Hepatocyte (in vitro differentiated cells): Measurements from ENCODE around the gene TMPRSS2. TPM values are rescaled to one million over a fixed set of nuclear protein-coding genes. Genes with fewer than 3 reads are reported as not detected.
"Not testable (repeated sequence)": the region's sequence is repeated elsewhere in the genome, so short reads cannot be mapped to it uniquely, and the experiment has no call there.

ENCODE experiments used
- DNase-seq: peaks from one replicate; pipeline ENCODE4 v3.0.0-alpha.2; 2016; ENCODE audit warnings: low spot score
- H2AFZ ChIP-seq: fragments of 200-600 bp; sonication (generic); 2 replicates; pipeline ENCODE4 v1.6.0; 2016; ENCODE audit warnings: antibody characterized with exemption, mild to moderate bottlenecking
- H3K27ac ChIP-seq: fragments of 200-600 bp; sonication (generic); 2 replicates; pipeline ENCODE4 v1.5.1; 2016; ENCODE audit warnings: mild to moderate bottlenecking
- H3K27me3 ChIP-seq: fragments of 200-600 bp; sonication (generic); 2 replicates; pipeline ENCODE4 v1.6.1; 2016
- H3K36me3 ChIP-seq: fragments of 200-600 bp; sonication (generic); replicated peaks from 2 replicates; pipeline ENCODE4 v1.5.1; 2016; ENCODE audit warnings: low read depth; ENCODE audit not compliant: insufficient read depth
- H3K4me1 ChIP-seq: fragments of 200-600 bp; sonication (generic); 2 replicates; pipeline ENCODE4 v1.5.1; 2016; ENCODE audit warnings: mild to moderate bottlenecking, moderate library complexity; ENCODE audit not compliant: insufficient read depth
- H3K4me2 ChIP-seq: fragments of 200-600 bp; sonication (generic); 2 replicates; pipeline ENCODE4 v1.6.0; 2016
- H3K4me3 ChIP-seq: fragments of 200-600 bp; sonication (generic); 2 replicates; pipeline ENCODE4 v1.5.1; 2016; ENCODE audit warnings: mild to moderate bottlenecking
- H3K79me2 ChIP-seq: fragments of 200-600 bp; sonication (generic); 2 replicates; pipeline ENCODE4 v1.6.0; 2017; ENCODE audit warnings: mild to moderate bottlenecking
- H3K9me2 ChIP-seq: fragments of 200-600 bp; sonication (generic); replicated peaks from 2 replicates; pipeline ENCODE4 v1.6.0; 2017; ENCODE audit warnings: mild to moderate bottlenecking; ENCODE audit not compliant: insufficient read depth
- H3K9me3 ChIP-seq: fragments of 200-600 bp; sonication (generic); 2 replicates; pipeline ENCODE4 v1.5.1; 2016; ENCODE audit warnings: low read depth, mild to moderate bottlenecking
- H4K20me1 ChIP-seq: fragments of 200-600 bp; sonication (generic); 2 replicates; pipeline ENCODE4 v1.6.0; 2016; ENCODE audit warnings: mild to moderate bottlenecking; ENCODE audit not compliant: insufficient read depth, poor library complexity, severe bottlenecking
- CTCF ChIP-seq: fragments of 200-600 bp; sonication (generic); IDR thresholded peaks from 2 replicates; pipeline ENCODE4 v1.5.1; 2016; ENCODE audit warnings: antibody characterized with exemption, mild to moderate bottlenecking; ENCODE audit not compliant: poor library complexity
- EZH2 ChIP-seq: fragments of 200-600 bp; sonication (generic); IDR thresholded peaks from 2 replicates; pipeline ENCODE4 v1.6.1; 2016; ENCODE audit warnings: antibody characterized with exemption, mild to moderate bottlenecking, borderline replicate concordance
- EZH2phosphoT487 ChIP-seq: fragments of 200-600 bp; sonication (generic); IDR thresholded peaks from one replicate; pipeline ENCODE4 v1.6.1; 2018; ENCODE audit warnings: antibody characterized with exemption, mild to moderate bottlenecking, low read depth, moderate library complexity; ENCODE audit not compliant: unreplicated experiment, severe bottlenecking
- WGBS: methylation state at CpG from one replicate; pipeline ENCODE4 v1.1.6; 2016; ENCODE audit warnings: low lambda C conversion rate; ENCODE audit errors: missing lambda C conversion rate; 5-methylcytosine and 5-hydroxymethylcytosine counted together
- polyA plus RNA-seq: library from polyadenylated mRNA; unstranded; fragments of >200 nt; fragmentation: Nextera tagmentation; extraction: Ambion mirVana; gene quantifications from 2 replicates; pipeline ENCODE4 v1.2.1, GENCODE V29; 2016
- total RNA-seq: library from RNA; depleted of rRNA; stranded (reverse); fragments of >200 nt; gene quantifications from 2 replicates; pipeline ENCODE4 v1.2.3, GENCODE V29; 2014

TMPRSS2 gene
- total and polyA plus RNA-seq, 2 experiments from 2014 or later, result 65.9 to 121 TPM

GRCh38 chr21:41419921-41420862 lies 87.8 kb downstream of the TMPRSS2 start:
- Histone ChIP-seq H3K9me2 (no peaks in the 10 kb centered on the region), H3K79me2 (no peaks in the 10 kb centered on the region), H3K9me3 (no peaks in the 10 kb centered on the region), H3K27ac (peak overlapping the region; percentile 99), H4K20me1 (no peaks in the 10 kb centered on the region), H3K27me3 (no peaks in the 10 kb centered on the region), H3K4me1 (peaks cover 10% of the 10 kb centered on the region), H3K4me3 (peak overlapping the region; percentile 70), H2AFZ (peak overlapping the region; percentile 90), H3K4me2 (peak overlapping the region; percentile 97), H3K36me3 (no peaks in the 10 kb centered on the region)
- no peak for TF ChIP-seq CTCF
- no peak for TF ChIP-seq EZH2phosphoT487
- TF ChIP-seq EZH2, result no peak
- 19% methylated on average over 30 of the region's 54 CpGs for WGBS
- DNase-seq, result peak; percentile 92

DNA sequence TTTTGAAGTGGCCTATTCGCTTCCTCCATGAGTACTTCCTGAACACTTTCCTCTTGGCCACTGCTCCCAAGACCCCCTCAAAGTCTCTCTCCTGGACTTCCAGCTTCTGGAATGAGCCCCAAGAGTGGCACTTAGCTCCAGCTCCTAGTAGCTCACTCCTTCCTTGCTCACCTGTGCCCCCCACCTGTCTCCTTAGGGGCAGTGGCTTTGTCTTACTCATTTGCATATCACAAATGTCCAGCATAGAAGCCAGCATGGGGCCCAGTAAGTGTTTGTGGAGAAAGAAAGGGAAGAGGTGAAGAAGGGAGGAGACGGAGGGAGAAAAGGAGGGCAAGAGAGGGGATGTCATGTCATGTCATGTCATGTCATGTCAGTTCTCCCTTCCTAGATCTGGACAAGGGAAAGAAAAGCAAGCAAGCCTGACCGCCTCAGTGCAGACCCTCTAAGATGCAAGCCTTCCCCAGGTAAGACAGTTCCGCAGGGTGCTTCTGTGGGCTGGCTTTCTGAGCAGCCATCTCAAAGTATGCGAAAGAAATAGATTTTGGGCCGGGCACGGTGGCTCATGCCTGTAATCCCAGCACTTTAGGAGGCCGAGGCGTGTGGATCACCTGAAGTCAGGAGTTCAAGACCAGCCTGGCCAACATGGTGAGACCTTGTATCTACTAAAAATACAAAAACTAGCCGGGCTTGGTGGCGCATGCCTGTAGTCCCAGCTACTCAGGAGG lies 88.8 kb downstream of the TMPRSS2 start:
- peak overlapping the region; percentile 97 for H3K4me2 ChIP-seq
- WGBS, result 94% methylated on average over 11 of the region's 11 CpGs
- peak overlapping the region; percentile 99 for H3K27ac ChIP-seq

GRCh38 chr21:41418393-41418792 lies 89.6 kb downstream of the TMPRSS2 start:
- WGBS, result 97% methylated on average over 6 of the region's 6 CpGs
- no peak overlapping the region for H3K27ac ChIP-seq
- TF ChIP-seq EZH2phosphoT487, result no peak
- no peak for TF ChIP-seq CTCF
- no peak for TF ChIP-seq EZH2

More for the DNA sequence above, 88.8 kb downstream of the TMPRSS2 start:
- peaks cover 10% of the 10 kb centered on the region for H3K4me1 ChIP-seq
- no peaks in the 10 kb centered on the region for H3K27me3 ChIP-seq
- no peaks in the 10 kb centered on the region for H3K36me3 ChIP-seq
- H3K4me3 ChIP-seq, result no peak overlapping the region
- TF ChIP-seq EZH2 (no peak), EZH2phosphoT487 (no peak), CTCF (no peak)
- no peaks in the 10 kb centered on the region for H3K9me2 ChIP-seq
- no peak for DNase-seq
- H3K79me2 ChIP-seq, result no peaks in the 10 kb centered on the region
- H4K20me1 ChIP-seq, result no peaks in the 10 kb centered on the region
- no peak overlapping the region for H2AFZ ChIP-seq
- H3K9me3 ChIP-seq, result no peaks in the 10 kb centered on the region

DNA sequence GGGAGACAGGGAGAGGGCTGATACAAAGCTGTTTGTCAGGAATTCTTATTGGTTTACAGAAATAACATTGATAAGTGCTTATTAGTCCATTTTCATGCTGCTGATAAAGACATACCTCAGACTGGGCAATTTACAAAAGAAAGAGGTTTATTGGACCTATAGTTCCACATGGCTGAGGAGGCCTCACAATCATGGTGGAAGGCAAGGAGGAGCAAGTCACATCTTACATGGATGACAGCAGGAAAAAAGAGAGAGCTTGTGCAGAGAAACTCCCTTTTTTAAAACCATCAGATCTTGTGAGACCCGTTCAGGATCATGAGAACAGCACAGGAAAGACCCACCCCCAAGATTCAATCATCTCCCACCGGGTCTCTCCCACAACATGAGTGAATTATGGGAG lies 90.5 kb downstream of the TMPRSS2 start:
- not testable (repeated sequence) for H3K27me3 ChIP-seq, H3K4me2 ChIP-seq, H2AFZ ChIP-seq, H3K9me2 ChIP-seq, H4K20me1 ChIP-seq, H3K79me2 ChIP-seq, H3K9me3 ChIP-seq, H3K27ac ChIP-seq, H3K4me1 ChIP-seq, H3K36me3 ChIP-seq, DNase-seq, H3K4me3 ChIP-seq
- 92% methylated on average over 2 of the region's 2 CpGs for WGBS

More at GRCh38 chr21:41418393-41418792, 89.6 kb downstream of the TMPRSS2 start:
- Histone ChIP-seq H3K4me1 (peaks cover 10% of the 10 kb centered on the region), H3K36me3 (no peaks in the 10 kb centered on the region), H3K4me3 (no peak overlapping the region), H4K20me1 (no peaks in the 10 kb centered on the region), H3K9me3 (no peaks in the 10 kb centered on the region), H3K79me2 (no peaks in the 10 kb centered on the region), H3K27me3 (no peaks in the 10 kb centered on the region), H3K4me2 (no peak overlapping the region), H3K9me2 (no peaks in the 10 kb centered on the region), H2AFZ (no peak overlapping the region)
- no peak for DNase-seq
